HCT116 (cell line): ENCODE results near the gene CHRM3. TPM values are rescaled to one million over a fixed set of nuclear protein-coding genes. Genes with fewer than 3 reads are reported as not detected.

Source experiments
- ATAC-seq: fragments of 200-7000 bp; cut with Tn5 transposase; 2 replicates; pipeline ENCODE4 v1.9.1; 2020; ENCODE audit warnings: mild to moderate bottlenecking, moderate library complexity
- BruUV-seq: library from RNA; stranded (reverse); fragments of 400-500 nt; replicated peaks from 2 replicates; lab custom pipeline; 2021; lab: Mats Ljungman, UMichigan
- CTCF ChIA-PET: fragments of 300-600 bp; sonication (Branson Sonifier 250); formaldehyde crosslinking; loops from one replicate; lab custom pipeline; 2021; ENCODE audit warnings: antibody characterized with exemption; lab: Charles Lee
- POLR2A ChIA-PET: fragments of 300-600, 350-600 bp; sonication (Branson Sonifier 250); formaldehyde crosslinking; loops from one replicate; lab custom pipeline; 2021; ENCODE audit warnings: antibody characterized with exemption; lab: Charles Lee
- RAD21 ChIA-PET, 2 experiments: fragments of 300-600 bp; sonication (Branson Sonifier 250); formaldehyde crosslinking; loops; one replicate each; lab custom pipeline; 2023; ENCODE audit warnings: low total read pairs in 2 of 2; ENCODE audit not compliant: uncharacterized antibody in 2 of 2, unreplicated experiment in 2 of 2, low non-redundant PET in 1 of 2; lab: Charles Lee
- DNase-seq: peaks from one replicate; pipeline ENCODE4 v3.0.0-alpha.2; 2010; ENCODE audit warnings: low read depth, low spot score
- H2AFZ ChIP-seq: fragments of 200-600 bp; shearing (Covaris generic), sonication (generic); 2 replicates; pipeline ENCODE4 v1.6.1; 2017; ENCODE audit warnings: low read depth, mixed run types, mixed read lengths, antibody characterized with exemption, low read length; ENCODE audit not compliant: poor library complexity, severe bottlenecking
- H3K27ac ChIP-seq: 2 replicates; pipeline ENCODE4 v1.5.1; 2012; ENCODE audit warnings: low read depth, low read length
- H3K27me3 ChIP-seq: fragments of 200-600 bp; sonication (generic); 2 replicates; pipeline ENCODE4 v1.6.1; 2016; ENCODE audit warnings: mixed run types, low read length, mixed read lengths; ENCODE audit not compliant: insufficient read depth
- H3K36me3 ChIP-seq, 2 experiments: fragments of 200-500 bp in 1 of 2; fragments of 200-600 bp in 1 of 2; sonication (Bioruptor generic) in 1 of 2; sonication (generic) in 1 of 2; 2 replicates each; pipeline versions ENCODE4 v1.5.1 to v1.6.1; 2014 to 2016; ENCODE audit warnings: low read length in 2 of 2, inconsistent platforms in 1 of 2, mixed read lengths in 1 of 2, mixed run types in 1 of 2; ENCODE audit not compliant: insufficient read depth in 2 of 2, control insufficient read depth in 1 of 2
- H3K4me1 ChIP-seq, 2 experiments: fragments of 200-600 bp in 1 of 2; sonication (generic) in 1 of 2; 2 replicates each; pipeline versions ENCODE4 v1.5.1 to v1.6.1; 2012 to 2017; ENCODE audit warnings: low read length in 2 of 2, inconsistent platforms in 1 of 2, mild to moderate bottlenecking in 1 of 2, mixed read lengths in 1 of 2, mixed run types in 1 of 2, moderate library complexity in 1 of 2; ENCODE audit not compliant: insufficient read depth in 2 of 2, control insufficient read depth in 1 of 2
- H3K4me2 ChIP-seq: fragments of 200-600 bp; sonication (generic); 2 replicates; pipeline ENCODE4 v1.6.1; 2017; ENCODE audit warnings: mixed run types, low read length, mixed read lengths
- H3K4me3 ChIP-seq, 2 experiments: fragments of 200-600 bp in 1 of 2; sonication (generic) in 1 of 2; replicated peaks in 1 of 2; 2 replicates each; pipeline ENCODE4 v1.5.1; 2011 to 2016; ENCODE audit warnings: low read length in 2 of 2, control low read depth in 1 of 2, low read depth in 1 of 2, mild to moderate bottlenecking in 1 of 2, mixed read lengths in 1 of 2, mixed run types in 1 of 2
- H3K79me2 ChIP-seq: fragments of 200-600 bp; sonication (generic); 2 replicates; pipeline ENCODE4 v1.6.1; 2017; ENCODE audit warnings: mild to moderate bottlenecking, mixed run types, low read length, moderate library complexity, mixed read lengths; ENCODE audit not compliant: insufficient read depth
- H3K9ac ChIP-seq: fragments of 200-600 bp; sonication (generic); 2 replicates; pipeline ENCODE4 v1.6.1; 2016; ENCODE audit warnings: low read length, mixed read lengths
- H3K9me2 ChIP-seq: fragments of 200-600 bp; sonication (generic), shearing (Covaris generic); 2 replicates; pipeline ENCODE4 v1.6.1; 2017; ENCODE audit warnings: mixed run types, mild to moderate bottlenecking, moderate library complexity; ENCODE audit not compliant: insufficient read depth
- H3K9me3 ChIP-seq, 2 experiments: fragments of 200-500 bp in 1 of 2; fragments of 200-600 bp in 1 of 2; sonication (Bioruptor generic) in 1 of 2; sonication (generic) in 1 of 2; 2 replicates each; pipeline ENCODE4 v1.6.1; 2014 to 2017; ENCODE audit warnings: low read length in 2 of 2, mixed read lengths in 2 of 2, inconsistent platforms in 1 of 2, low read depth in 1 of 2, mild to moderate bottlenecking in 1 of 2, mixed run types in 1 of 2, moderate library complexity in 1 of 2; ENCODE audit not compliant: control insufficient read depth in 1 of 2, insufficient read depth in 1 of 2
- H4K20me1 ChIP-seq: fragments of 200-600 bp; sonication (generic), shearing (Covaris generic); 2 replicates; pipeline ENCODE4 v1.6.1; 2017; ENCODE audit warnings: mixed run types, mild to moderate bottlenecking, moderate library complexity; ENCODE audit not compliant: insufficient read depth
- EZH2phosphoT487 ChIP-seq: fragments of 200-600 bp; IDR thresholded peaks from 2 replicates; pipeline ENCODE4 v1.6.1; 2018; ENCODE audit warnings: antibody characterized with exemption, borderline replicate concordance
- FOSL1 ChIP-seq: IDR thresholded peaks from 2 replicates; pipeline ENCODE4 v1.6.1; 2012; ENCODE audit warnings: low read depth
- JUND ChIP-seq: IDR thresholded peaks from 2 replicates; pipeline ENCODE4 v1.6.1; 2012
- POLR2AphosphoS5 ChIP-seq: IDR thresholded peaks from 2 replicates; pipeline ENCODE4 v1.6.1; 2011; ENCODE audit warnings: mild to moderate bottlenecking, low read depth, low read length, moderate library complexity
- SIN3A ChIP-seq: IDR thresholded peaks from 2 replicates; pipeline ENCODE4 v1.6.1; 2012; ENCODE audit warnings: low read depth
- YY1 ChIP-seq: IDR thresholded peaks from 2 replicates; pipeline ENCODE4 v1.6.1; 2011; ENCODE audit warnings: low read length, low read depth, moderate library complexity, mild to moderate bottlenecking; ENCODE audit not compliant: insufficient replicate concordance; ENCODE audit errors: extremely low read depth
- ZNF274 ChIP-seq: fragments of 200-500 bp; sonication (Bioruptor generic); IDR thresholded peaks from 2 replicates; pipeline ENCODE4 v1.6.1; 2014; ENCODE audit warnings: mild to moderate bottlenecking, low read depth, low read length, inconsistent platforms
- intact Hi-C: fragments of 100-400 bp; cut with micrococcal nuclease; formaldehyde crosslinking; loops from 2 replicates; pipeline ENCODE4 v1.10.0; 2022
- total RNA-seq: library from RNA; stranded (reverse); gene quantifications from one replicate; pipeline ENCODE4 v1.2.1, GENCODE V29; 2021; ENCODE audit not compliant: unreplicated experiment
- TF ChIP-seq, protein P1 (sequence below): IDR thresholded peaks from 2 replicates; pipeline ENCODE4 v1.6.1; 2012; ENCODE audit warnings: low read depth
- TF ChIP-seq, protein P2 (sequence below): IDR thresholded peaks from 2 replicates; pipeline ENCODE4 v1.6.1; 2011; ENCODE audit warnings: mild to moderate bottlenecking, low read length, moderate library complexity; ENCODE audit not compliant: insufficient replicate concordance; ENCODE audit errors: extremely low read depth
- TF ChIP-seq, protein P3 (sequence below): IDR thresholded peaks from 2 replicates; pipeline ENCODE4 v1.6.1; 2012

Gene CHRM3
- total RNA-seq, 1 experiment from 2014 or later, result 0.15 TPM

DNA sequence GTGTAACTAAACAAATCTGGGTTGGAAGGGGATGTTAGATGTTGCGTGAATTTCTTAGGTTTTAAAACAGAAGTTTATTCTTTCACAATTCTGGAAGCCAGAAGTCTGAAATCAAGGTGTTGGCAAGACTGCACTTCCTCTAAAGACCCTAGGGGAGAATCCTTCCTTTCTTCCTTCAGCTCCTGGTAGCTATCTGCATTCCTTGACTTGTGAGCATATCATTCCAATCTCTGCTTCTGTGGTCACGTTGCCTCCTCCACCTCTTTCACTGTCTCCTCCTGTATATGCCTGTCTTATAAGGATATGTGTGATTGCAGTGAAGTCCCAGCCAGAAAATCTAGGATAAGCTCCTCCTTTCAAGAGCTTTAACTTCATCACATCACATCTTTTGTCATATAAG, 7.7 kb downstream of the CHRM3 start (continued):
- TF ChIP-seq, protein P1, sequence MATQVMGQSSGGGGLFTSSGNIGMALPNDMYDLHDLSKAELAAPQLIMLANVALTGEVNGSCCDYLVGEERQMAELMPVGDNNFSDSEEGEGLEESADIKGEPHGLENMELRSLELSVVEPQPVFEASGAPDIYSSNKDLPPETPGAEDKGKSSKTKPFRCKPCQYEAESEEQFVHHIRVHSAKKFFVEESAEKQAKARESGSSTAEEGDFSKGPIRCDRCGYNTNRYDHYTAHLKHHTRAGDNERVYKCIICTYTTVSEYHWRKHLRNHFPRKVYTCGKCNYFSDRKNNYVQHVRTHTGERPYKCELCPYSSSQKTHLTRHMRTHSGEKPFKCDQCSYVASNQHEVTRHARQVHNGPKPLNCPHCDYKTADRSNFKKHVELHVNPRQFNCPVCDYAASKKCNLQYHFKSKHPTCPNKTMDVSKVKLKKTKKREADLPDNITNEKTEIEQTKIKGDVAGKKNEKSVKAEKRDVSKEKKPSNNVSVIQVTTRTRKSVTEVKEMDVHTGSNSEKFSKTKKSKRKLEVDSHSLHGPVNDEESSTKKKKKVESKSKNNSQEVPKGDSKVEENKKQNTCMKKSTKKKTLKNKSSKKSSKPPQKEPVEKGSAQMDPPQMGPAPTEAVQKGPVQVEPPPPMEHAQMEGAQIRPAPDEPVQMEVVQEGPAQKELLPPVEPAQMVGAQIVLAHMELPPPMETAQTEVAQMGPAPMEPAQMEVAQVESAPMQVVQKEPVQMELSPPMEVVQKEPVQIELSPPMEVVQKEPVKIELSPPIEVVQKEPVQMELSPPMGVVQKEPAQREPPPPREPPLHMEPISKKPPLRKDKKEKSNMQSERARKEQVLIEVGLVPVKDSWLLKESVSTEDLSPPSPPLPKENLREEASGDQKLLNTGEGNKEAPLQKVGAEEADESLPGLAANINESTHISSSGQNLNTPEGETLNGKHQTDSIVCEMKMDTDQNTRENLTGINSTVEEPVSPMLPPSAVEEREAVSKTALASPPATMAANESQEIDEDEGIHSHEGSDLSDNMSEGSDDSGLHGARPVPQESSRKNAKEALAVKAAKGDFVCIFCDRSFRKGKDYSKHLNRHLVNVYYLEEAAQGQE, result no peak
- TF ChIP-seq FOSL1, result no peak

DNA sequence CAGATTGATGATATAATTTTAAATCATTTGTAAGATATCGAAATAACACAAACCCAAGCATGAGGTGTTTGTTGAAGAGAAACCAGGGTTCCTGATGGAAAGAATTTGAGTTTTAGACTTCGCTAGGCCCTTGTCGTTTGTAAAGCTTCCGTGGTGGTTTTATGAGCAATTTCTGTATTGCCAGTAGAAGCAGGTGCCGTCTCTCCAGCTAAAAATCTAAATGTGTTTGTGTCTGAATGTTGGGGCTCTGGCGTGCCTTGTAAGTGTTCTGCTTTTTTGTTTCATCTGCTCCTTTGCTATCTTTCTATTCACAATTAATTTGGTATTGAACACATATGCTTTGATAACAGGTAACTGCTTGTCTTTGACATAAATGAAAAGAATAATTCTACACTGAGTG, 27.5 kb downstream of the CHRM3 start:
- H3K36me3 ChIP-seq, result no peaks in the 10 kb centered on the region
- H3K4me2 ChIP-seq, result no peak overlapping the region
- RAD21 ChIA-PET, result no interaction called here
- H3K79me2 ChIP-seq, result no peaks in the 10 kb centered on the region
- no peaks in the 10 kb centered on the region for H4K20me1 ChIP-seq
- DNase-seq (no peak), ATAC-seq (no peak)
- H3K9me3 ChIP-seq, result peaks cover 7% of the 10 kb centered on the region in 2 experiments; a peak in 2 of 4 replicates
- H3K9ac ChIP-seq, result no peak overlapping the region
- no peaks in the 10 kb centered on the region for H3K9me2 ChIP-seq
- no peak overlapping the region for H2AFZ ChIP-seq
- no peak overlapping the region for H3K27ac ChIP-seq
- TF ChIP-seq ZNF274 (no peak), EZH2phosphoT487 (no peak), SIN3A (no peak), POLR2AphosphoS5 (no peak), YY1 (no peak), JUND (no peak)
- TF ChIP-seq, protein P2, sequence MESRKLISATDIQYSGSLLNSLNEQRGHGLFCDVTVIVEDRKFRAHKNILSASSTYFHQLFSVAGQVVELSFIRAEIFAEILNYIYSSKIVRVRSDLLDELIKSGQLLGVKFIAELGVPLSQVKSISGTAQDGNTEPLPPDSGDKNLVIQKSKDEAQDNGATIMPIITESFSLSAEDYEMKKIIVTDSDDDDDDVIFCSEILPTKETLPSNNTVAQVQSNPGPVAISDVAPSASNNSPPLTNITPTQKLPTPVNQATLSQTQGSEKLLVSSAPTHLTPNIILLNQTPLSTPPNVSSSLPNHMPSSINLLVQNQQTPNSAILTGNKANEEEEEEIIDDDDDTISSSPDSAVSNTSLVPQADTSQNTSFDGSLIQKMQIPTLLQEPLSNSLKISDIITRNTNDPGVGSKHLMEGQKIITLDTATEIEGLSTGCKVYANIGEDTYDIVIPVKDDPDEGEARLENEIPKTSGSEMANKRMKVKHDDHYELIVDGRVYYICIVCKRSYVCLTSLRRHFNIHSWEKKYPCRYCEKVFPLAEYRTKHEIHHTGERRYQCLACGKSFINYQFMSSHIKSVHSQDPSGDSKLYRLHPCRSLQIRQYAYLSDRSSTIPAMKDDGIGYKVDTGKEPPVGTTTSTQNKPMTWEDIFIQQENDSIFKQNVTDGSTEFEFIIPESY, result no peak
- TF ChIP-seq, protein P3, sequence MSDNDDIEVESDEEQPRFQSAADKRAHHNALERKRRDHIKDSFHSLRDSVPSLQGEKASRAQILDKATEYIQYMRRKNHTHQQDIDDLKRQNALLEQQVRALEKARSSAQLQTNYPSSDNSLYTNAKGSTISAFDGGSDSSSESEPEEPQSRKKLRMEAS, result no peak
- H3K4me3 ChIP-seq, result no peak overlapping the region
- CTCF ChIA-PET, result no interaction called here
- no peaks in the 10 kb centered on the region for H3K27me3 ChIP-seq
- intact Hi-C loops, result no loop called here
- BruUV-seq, result no TSS peak
- POLR2A ChIA-PET, result no interaction called here
- H3K4me1 ChIP-seq, result no peaks in the 10 kb centered on the region
